22Rv1 (cell line): ENCODE results near the gene P2RY8.
"Not testable (repeated sequence)": the region's sequence is repeated elsewhere in the genome, so short reads cannot be mapped to it uniquely, and the experiment has no call there.

Experiments used
- H3K27ac ChIP-seq: fragments of 450-650 bp; 2 replicates; pipeline ENCODE4 v1.5.1; 2017
- CTCF ChIP-seq: fragments of 450-650 bp; IDR thresholded peaks from 2 replicates; pipeline ENCODE4 v1.5.1; 2017; ENCODE audit warnings: mild to moderate bottlenecking
- ZFX ChIP-seq: fragments of 450-650 bp; IDR thresholded peaks from 2 replicates; pipeline ENCODE4 v1.6.1; 2017; ENCODE audit warnings: antibody characterized with exemption, borderline replicate concordance

P2RY8 gene

GRCh38 chrX:1442016-1442665 is 94.8 kb downstream of the P2RY8 start:
- TF ChIP-seq CTCF (no peak), ZFX (no peak)
- H3K27ac ChIP-seq = no peak overlapping the region

GRCh38 chrX:1440506-1440905 is 96.5 kb downstream of the P2RY8 start:
- TF ChIP-seq ZFX (no peak), CTCF (no peak)
- no peak overlapping the region for H3K27ac ChIP-seq

GRCh38 chrX:1435241-1435895 is 101.6 kb downstream of the P2RY8 start:
- no peak for TF ChIP-seq ZFX
- TF ChIP-seq CTCF = no peak
- H3K27ac ChIP-seq = no peak overlapping the region

GRCh38 chrX:1434871-1435240 is 102.1 kb downstream of the P2RY8 start:
- TF ChIP-seq CTCF = no peak
- TF ChIP-seq ZFX = no peak
- no peak overlapping the region for H3K27ac ChIP-seq

GRCh38 chrX:1433646-1434357 is 103.2 kb downstream of the P2RY8 start:
- TF ChIP-seq ZFX (no peak), CTCF (no peak)
- H3K27ac ChIP-seq = no peak overlapping the region

- no peak overlapping the region for H3K27ac ChIP-seq
- no peak for TF ChIP-seq ZFX
- TF ChIP-seq CTCF = no peak
Measured at GRCh38 chrX:1430451-1430850, 106.5 kb downstream of the P2RY8 start.

GRCh38 chrX:1427756-1428155 is 109.2 kb downstream of the P2RY8 start:
- H3K27ac ChIP-seq = no peak overlapping the region
- no peak for TF ChIP-seq ZFX
- no peak for TF ChIP-seq CTCF

GRCh38 chrX:1426321-1426720 is 110.7 kb downstream of the P2RY8 start:
- not testable (repeated sequence) for H3K27ac ChIP-seq
